Liver (tissue), 3 donors: ENCODE results near the gene MEF2D.

Experiments used
- CTCF ChIP-seq: fragments of 150-350 bp; IDR thresholded peaks from 2 replicates; pipeline ENCODE4 v1.5.1; 2017; ENCODE audit warnings: improper control_type of control experiment, low read depth, low read length; ENCODE audit not compliant: missing input control
- RAD21 ChIP-seq, 2 donors: IDR thresholded peaks; 2 replicates each; pipeline ENCODE4 v1.6.1; 2016; ENCODE audit warnings: antibody characterized with exemption in 2 of 2, mild to moderate bottlenecking in 2 of 2
- donor health status: healthy.
- donor health status: healthy.

- TF ChIP-seq CTCF (no peak), RAD21 (IDR thresholded peaks at IDR 0.05) (no peak)
These were observed 42.4 kb downstream of the MEF2D start for GRCh38 chr1:156458181-156458503.
